CD4-positive, alpha-beta T cell treated with Interleukin-21 for 1 hour (primary cell): ENCODE results near the gene ZRANB2.

ENCODE experiments used
- DNase-seq: peaks from one replicate; pipeline ENCODE4 v3.0.0-alpha.2; 2020

Gene ZRANB2

DNA sequence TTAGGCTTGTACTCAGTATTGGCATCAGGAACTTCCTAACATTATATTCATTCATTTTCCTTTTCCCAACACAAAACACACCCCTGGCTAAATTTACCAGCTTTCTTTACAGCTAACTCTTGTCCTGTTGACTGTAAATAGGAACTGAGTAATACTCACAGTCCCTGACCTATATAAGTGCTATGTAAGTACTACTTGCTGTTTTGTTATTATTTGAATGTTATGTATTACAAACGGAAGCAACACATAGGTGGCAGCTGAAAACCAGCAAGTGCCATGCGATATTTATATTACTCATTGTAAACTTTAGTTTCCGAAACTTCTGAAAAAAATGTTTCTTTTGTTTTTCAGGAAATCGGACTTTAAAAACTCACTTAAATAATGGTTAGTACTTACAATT, 54.7 kb downstream of the ZRANB2 start:
- no peak for DNase-seq

- DNase-seq: no peak
Measured at GRCh38 chr1:71023515-71023914, 57.3 kb downstream of the ZRANB2 start.

DNA sequence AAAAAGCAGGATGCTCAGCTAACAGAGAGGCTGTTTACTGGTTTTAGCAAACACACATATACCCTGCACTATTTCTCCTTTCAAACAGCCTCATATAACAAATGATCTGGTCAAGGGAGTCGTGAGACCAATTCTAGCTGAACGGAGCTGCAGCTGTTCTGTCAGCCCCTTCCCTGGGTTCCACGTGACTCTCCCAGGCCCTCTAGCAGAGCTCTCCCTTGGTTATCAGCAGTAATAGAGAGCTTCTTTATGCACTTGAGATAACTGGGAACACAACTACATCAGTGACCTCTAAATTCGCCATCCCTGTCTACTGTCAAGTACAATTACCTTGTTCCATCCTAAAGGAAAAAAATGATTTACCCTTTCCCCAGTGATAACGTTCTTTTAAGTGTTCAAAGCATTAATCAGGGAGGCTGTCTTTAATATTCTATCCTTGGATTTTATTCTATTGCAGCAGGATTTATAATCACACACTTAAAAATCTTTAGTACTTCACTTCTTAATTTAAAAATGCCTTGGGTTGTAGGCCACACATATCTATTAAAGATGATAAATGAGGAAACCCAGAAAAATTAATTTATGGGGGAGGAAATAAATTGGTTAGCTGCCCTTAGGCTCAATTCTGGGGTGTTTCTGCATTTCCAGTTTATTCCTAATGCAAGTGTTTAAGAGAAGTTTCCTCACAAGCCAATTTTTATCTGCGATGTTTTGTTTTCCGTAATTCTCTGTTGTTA, 61.4 kb downstream of the ZRANB2 start:
- no peak for DNase-seq

- DNase-seq: no peak
Measured at GRCh38 chr1:71018791-71019190, 62.0 kb downstream of the ZRANB2 start.

DNA sequence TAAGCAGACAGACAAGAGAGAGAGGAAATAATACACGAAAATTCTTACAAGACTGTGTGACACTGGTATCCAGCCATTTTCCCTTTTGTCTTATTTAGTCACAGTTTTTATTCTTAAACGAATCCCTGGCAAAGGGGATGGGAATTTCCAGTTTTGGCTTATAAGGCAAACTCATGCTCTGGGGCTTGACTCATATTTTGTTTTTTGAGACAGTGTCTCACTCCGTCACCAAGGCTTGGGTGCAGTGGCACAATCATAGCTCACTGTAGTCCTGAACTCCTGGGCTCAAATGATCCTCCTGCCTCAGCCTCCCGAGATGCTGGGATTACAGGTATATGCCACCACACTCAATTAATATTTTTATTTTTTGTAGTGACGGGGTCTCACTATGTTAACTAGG, 65.1 kb downstream of the ZRANB2 start:
- DNase-seq: no peak

GRCh38 chr1:71014178-71014579, 66.7 kb downstream of the ZRANB2 start:
- no peak for DNase-seq
